Measurements from ENCODE around the gene EVA1C. TPM values are rescaled to one million over a fixed set of nuclear protein-coding genes. Genes with fewer than 3 reads are reported as not detected.
A peak's percentile ranks its signal among the peaks of the same experiment; 100 is the strongest.

Gene EVA1C
- polyA plus RNA-seq, 1 donor (not counting 4 experiments of a cell fraction or from before 2014, with no cell fraction given), result 15.3 TPM

- peaks cover 30% of the 10 kb centered on the region for H3K4me1 ChIP-seq (ENCODE audit: control insufficient read depth, extremely low read depth, insufficient read depth, low read length)
- peak; percentile 66 for DNase-seq (ENCODE audit: low read depth, low spot score)
- TF ChIP-seq EZH2 (IDR thresholded peaks at IDR 0.05; ENCODE audit: low read length), result no peak
- no peak for TF ChIP-seq CTCF (optimal IDR thresholded peaks at IDR 0.05 in 1 of 3, IDR thresholded peaks at IDR 0.05 in 1 of 3, conservative IDR thresholded peaks at IDR 0.05 in 1 of 3; ENCODE audit: extremely low read depth in 1 of 3, insufficient read depth in 2 of 3, low read length in 3 of 3)
- H4K20me1 ChIP-seq (ENCODE audit: control insufficient read depth, extremely low read depth, insufficient read depth, low read length), result peaks cover 11% of the 10 kb centered on the region
- H3K4me2 ChIP-seq (ENCODE audit: control insufficient read depth, extremely low read depth, insufficient read depth, low read depth, low read length), result peak overlapping the region; percentile 61
- dilution Hi-C loops (cut with MboI; ENCODE audit: extremely low pct_ligation_motif_present, low sequenced_read_pairs), result no loop called here
- H3K79me2 ChIP-seq (ENCODE audit: control insufficient read depth, insufficient read depth, low read length), result peaks cover 68% of the 10 kb centered on the region
- peaks cover 3% of the 10 kb centered on the region for H3K9me1 ChIP-seq (ENCODE audit: control insufficient read depth, extremely low read depth, insufficient read depth, low read length)
- no peaks in the 10 kb centered on the region for H3K27me3 ChIP-seq (ENCODE audit: control insufficient read depth, extremely low read depth, insufficient read depth, low read length)
- H3K9ac ChIP-seq (ENCODE audit: control insufficient read depth, extremely low read depth, insufficient read depth, low read length), result no peak overlapping the region
- peaks cover 10 to 47% of the 10 kb centered on the region in 2 experiments for H3K36me3 ChIP-seq (ENCODE audit: control insufficient read depth in 2 of 2, extremely low read depth in 1 of 2, insufficient read depth in 2 of 2, low read length in 2 of 2)
- H2AFZ ChIP-seq (ENCODE audit: control insufficient read depth, low read length), result no peak overlapping the region
- peak overlapping the region; percentile 76 for H3K27ac ChIP-seq (ENCODE audit: control insufficient read depth, insufficient read depth, low read length)
- H3K4me3 ChIP-seq (ENCODE audit: control insufficient read depth in 2 of 3, extremely low read depth in 1 of 3, insufficient read depth in 2 of 3, low read depth in 1 of 3, low read length in 3 of 3), result no peak overlapping the region
- no peaks in the 10 kb centered on the region for H3K9me3 ChIP-seq (ENCODE audit: control insufficient read depth, low read depth, low read length)
- FAIRE-seq, result peak; percentile 88
These were observed 26.2 kb upstream of the EVA1C start for GRCh38 chr21:32386195-32386870.

GRCh38 chr21:32387151-32387550, 25.4 kb upstream of the EVA1C start:
- Histone ChIP-seq H3K9me3 (ENCODE audit: control insufficient read depth, low read depth, low read length) (no peaks in the 10 kb centered on the region), H3K9ac (ENCODE audit: control insufficient read depth, extremely low read depth, insufficient read depth, low read length) (no peak overlapping the region), H3K27me3 (ENCODE audit: control insufficient read depth, extremely low read depth, insufficient read depth, low read length) (no peaks in the 10 kb centered on the region), H3K79me2 (ENCODE audit: control insufficient read depth, insufficient read depth, low read length) (peaks cover 76% of the 10 kb centered on the region), H3K4me2 (ENCODE audit: control insufficient read depth, extremely low read depth, insufficient read depth, low read depth, low read length) (peak overlapping the region; percentile 61), H3K4me3 (ENCODE audit: control insufficient read depth in 2 of 3, extremely low read depth in 1 of 3, insufficient read depth in 2 of 3, low read depth in 1 of 3, low read length in 3 of 3) (no peak overlapping the region), H2AFZ (ENCODE audit: control insufficient read depth, low read length) (no peak overlapping the region), H3K27ac (ENCODE audit: control insufficient read depth, insufficient read depth, low read length) (peak overlapping the region; percentile 76), H4K20me1 (ENCODE audit: control insufficient read depth, extremely low read depth, insufficient read depth, low read length) (peaks cover 11% of the 10 kb centered on the region), H3K4me1 (ENCODE audit: control insufficient read depth, extremely low read depth, insufficient read depth, low read length) (peaks cover 30% of the 10 kb centered on the region), H3K36me3 (ENCODE audit: control insufficient read depth in 2 of 2, extremely low read depth in 1 of 2, insufficient read depth in 2 of 2, low read length in 2 of 2) (peaks cover 10 to 43% of the 10 kb centered on the region in 2 experiments), H3K9me1 (ENCODE audit: control insufficient read depth, extremely low read depth, insufficient read depth, low read length) (peaks cover 3% of the 10 kb centered on the region)
- dilution Hi-C loops (cut with MboI; ENCODE audit: extremely low pct_ligation_motif_present, low sequenced_read_pairs), result no loop called here
- DNase-seq (ENCODE audit: low read depth, low spot score), result no peak
- FAIRE-seq, result no peak
- no peak for TF ChIP-seq EZH2 (IDR thresholded peaks at IDR 0.05; ENCODE audit: low read length)

Data from keratinocyte (primary cell).